GM12872 (cell line): ENCODE measurements around the gene PTPRJ.

Experiments used
- CTCF ChIP-seq: IDR thresholded peaks from 3 replicates; pipeline ENCODE4 v1.5.1; 2011; ENCODE audit warnings: low read depth, mild to moderate bottlenecking, low read length, moderate library complexity; ENCODE audit not compliant: insufficient read depth

PTPRJ gene

GRCh38 chr11:48025984-48026340 lies 45.6 kb downstream of the PTPRJ start:
- TF ChIP-seq CTCF, result no peak

GRCh38 chr11:48028914-48029680 lies 48.7 kb downstream of the PTPRJ start:
- TF ChIP-seq CTCF, result no peak

GRCh38 chr11:48029681-48030290 lies 49.4 kb downstream of the PTPRJ start:
- no peak for TF ChIP-seq CTCF

GRCh38 chr11:48031602-48032001 lies 51.2 kb downstream of the PTPRJ start:
- TF ChIP-seq CTCF, result no peak

- TF ChIP-seq CTCF, result no peak
Observed at GRCh38 chr11:48032721-48033120, 52.4 kb downstream of the PTPRJ start.

GRCh38 chr11:48033918-48034341 lies 53.6 kb downstream of the PTPRJ start:
- no peak for TF ChIP-seq CTCF

GRCh38 chr11:48034926-48035871 lies 54.8 kb downstream of the PTPRJ start:
- no peak for TF ChIP-seq CTCF
